CD4-positive, alpha-beta memory T cell (primary cell): Measurements from ENCODE around the gene FAM124A. TPM values are rescaled to one million over a fixed set of nuclear protein-coding genes. Genes with fewer than 3 reads are reported as not detected.
A peak's percentile ranks its signal among the peaks of the same experiment; 100 is the strongest.
"Not testable (repeated sequence)": the region's sequence is repeated elsewhere in the genome, so short reads cannot be mapped to it uniquely, and the experiment has no call there.

Experiments
- CTCF ChIA-PET: fragments of 350-600 bp; sonication (Branson Sonifier 250); formaldehyde crosslinking; loops from one replicate; lab custom pipeline; 2021; ENCODE audit warnings: inconsistent platforms; ENCODE audit not compliant: partially characterized antibody; lab: Charles Lee
- POLR2A ChIA-PET: fragments of 350-600 bp; sonication (Branson Sonifier 250); formaldehyde crosslinking; loops from one replicate; lab custom pipeline; 2021; ENCODE audit not compliant: partially characterized antibody; lab: Charles Lee
- DNase-seq, 5 donors: peaks; one replicate each; pipeline versions ENCODE4 v3.0.0 to v3.0.0-alpha.2; 2020 to 2022; ENCODE audit warnings: mixed read lengths in 1 of 5
- H3K27ac ChIP-seq: one replicate; pipeline ENCODE4 v1.7.0; 2013; ENCODE audit warnings: low read depth, low read length
- H3K27me3 ChIP-seq: 2 replicates; pipeline ENCODE4 v1.7.0; 2013; ENCODE audit warnings: mild to moderate bottlenecking, low read length, moderate library complexity; ENCODE audit not compliant: insufficient read depth
- H3K36me3 ChIP-seq: 2 replicates; pipeline ENCODE4 v1.7.0; 2013; ENCODE audit warnings: mild to moderate bottlenecking, low read length, moderate library complexity; ENCODE audit not compliant: insufficient read depth
- H3K4me1 ChIP-seq: 2 replicates; pipeline ENCODE4 v1.7.0; 2013; ENCODE audit warnings: mild to moderate bottlenecking, low read length, moderate library complexity; ENCODE audit not compliant: insufficient read depth
- H3K4me3 ChIP-seq, 2 donors: one replicate each; pipeline ENCODE4 v1.7.0; 2013; ENCODE audit warnings: low read length in 2 of 2, mild to moderate bottlenecking in 1 of 2
- H3K9me3 ChIP-seq, 2 donors: one replicate each; pipeline ENCODE4 v1.7.0; 2013; ENCODE audit warnings: low read length in 2 of 2, control low read depth in 1 of 2; ENCODE audit not compliant: control insufficient read depth in 1 of 2
- H3K27ac Mint-ChIP-seq, 7 donors: one replicate each; pipeline ENCODE4 v1.8.0; 2020 to 2021; ENCODE audit warnings: mixed read lengths in 7 of 7, mild to moderate bottlenecking in 6 of 7, inconsistent platforms in 3 of 7, moderate library complexity in 3 of 7
- H3K27me3 Mint-ChIP-seq, 2 donors: one replicate each; pipeline ENCODE4 v1.8.0; 2020 to 2021; ENCODE audit warnings: mixed read lengths in 2 of 2
- H3K36me3 Mint-ChIP-seq, 2 donors: one replicate each; pipeline ENCODE4 v1.8.0; 2020 to 2021; ENCODE audit warnings: mixed read lengths in 2 of 2, inconsistent platforms in 1 of 2, mild to moderate bottlenecking in 1 of 2
- H3K4me1 Mint-ChIP-seq, 4 donors: one replicate each; pipeline ENCODE4 v1.8.0; 2020 to 2021; ENCODE audit warnings: mixed read lengths in 4 of 4, mild to moderate bottlenecking in 1 of 4
- H3K4me3 Mint-ChIP-seq, 8 donors: one replicate each; pipeline ENCODE4 v1.8.0; 2020 to 2021; ENCODE audit warnings: mixed read lengths in 8 of 8, mild to moderate bottlenecking in 7 of 8, moderate library complexity in 6 of 8, inconsistent platforms in 3 of 8
- H3K9me3 Mint-ChIP-seq, 8 donors: one replicate each; pipeline ENCODE4 v1.8.0; 2020 to 2021; ENCODE audit warnings: mixed read lengths in 8 of 8, mild to moderate bottlenecking in 5 of 8, inconsistent platforms in 3 of 8, moderate library complexity in 1 of 8
- intact Hi-C: fragments of 100-400 bp; cut with micrococcal nuclease; formaldehyde crosslinking; loops from one replicate; pipeline ENCODE4 v1.15.1; 2023
- polyA plus RNA-seq, 2 donors: library from polyadenylated mRNA; unstranded; fragments of 300-500 nt; fragmentation: Illumina TruSeq; gene quantifications; one replicate each; pipeline ENCODE4 v1.2.3, GENCODE V29; 2021
- total RNA-seq, 2 experiments: library from RNA; stranded (reverse); gene quantifications; one replicate each; pipeline ENCODE4 v1.2.3, GENCODE V29; 2021

The FAM124A gene
- total and polyA plus RNA-seq, 4 experiments from 2014 or later: not detected

GRCh38 chr13:51280379-51280940 lies 58.3 kb downstream of the FAM124A start:
- H3K4me1 ChIP-seq: no peaks in the 10 kb centered on the region
- no peaks in the 10 kb centered on the region for H3K36me3 ChIP-seq
- no peak overlapping the region for H3K27ac Mint-ChIP-seq
- H3K4me1 Mint-ChIP-seq: peaks cover 0 to 1% (median 0%) of the 10 kb centered on the region in 4 donors
- ChIA-PET POLR2A (no interaction called here), CTCF (no interaction called here)
- H3K27me3 Mint-ChIP-seq: peaks cover 4 to 9% of the 10 kb centered on the region in 2 donors
- no peaks in the 10 kb centered on the region for H3K27me3 ChIP-seq
- H3K9me3 Mint-ChIP-seq: no peaks in the 10 kb centered on the region
- H3K4me3 Mint-ChIP-seq: no peak overlapping the region
- intact Hi-C loops: no loop called here
- DNase-seq: no peak
- no peak overlapping the region for H3K4me3 ChIP-seq
- H3K36me3 Mint-ChIP-seq: no peaks in the 10 kb centered on the region
- H3K27ac ChIP-seq: no peak overlapping the region
- no peaks in the 10 kb centered on the region for H3K9me3 ChIP-seq

GRCh38 chr13:51282322-51282721 lies 60.1 kb downstream of the FAM124A start:
- no peak overlapping the region for H3K27ac ChIP-seq
- intact Hi-C loops: no loop called here
- no peaks in the 10 kb centered on the region for H3K4me1 ChIP-seq
- peaks cover 0 to 1% (median 0%) of the 10 kb centered on the region in 4 donors for H3K4me1 Mint-ChIP-seq
- ChIA-PET POLR2A (no interaction called here), CTCF (interaction anchor here (1.6 kb wide), 1 partner anchor 9 kb away, joined by 4 read pairs; no protein-coding TSS in a partner anchor)
- H3K27me3 ChIP-seq: no peaks in the 10 kb centered on the region
- no peak overlapping the region for H3K27ac Mint-ChIP-seq
- DNase-seq: no peak
- H3K4me3 Mint-ChIP-seq: no peak overlapping the region
- H3K27me3 Mint-ChIP-seq: peaks cover 6 to 13% of the 10 kb centered on the region in 2 donors
- no peaks in the 10 kb centered on the region for H3K36me3 Mint-ChIP-seq
- no peak overlapping the region for H3K4me3 ChIP-seq
- no peaks in the 10 kb centered on the region for H3K9me3 Mint-ChIP-seq
- H3K36me3 ChIP-seq: no peaks in the 10 kb centered on the region
- no peaks in the 10 kb centered on the region for H3K9me3 ChIP-seq

GRCh38 chr13:51282923-51283322 lies 60.7 kb downstream of the FAM124A start:
- H3K36me3 Mint-ChIP-seq, H3K9me3 Mint-ChIP-seq, H3K36me3 ChIP-seq, H3K4me1 ChIP-seq, intact Hi-C loops, H3K27ac Mint-ChIP-seq, H3K4me3 ChIP-seq, H3K4me1 Mint-ChIP-seq, H3K9me3 ChIP-seq, H3K4me3 Mint-ChIP-seq, H3K27ac ChIP-seq, POLR2A ChIA-PET, DNase-seq, H3K27me3 ChIP-seq: not testable (repeated sequence)
- peaks cover 6 to 13% of the 10 kb centered on the region in 2 donors for H3K27me3 Mint-ChIP-seq
- CTCF ChIA-PET: interaction anchor here (0.7 to 1.6 kb wide), 3 partner anchors 10 to 671 kb away, joined by 3 to 4 read pairs (median 4); no protein-coding TSS in a partner anchor

GRCh38 chr13:51283371-51283770 lies 61.2 kb downstream of the FAM124A start:
- H3K9me3 ChIP-seq: no peaks in the 10 kb centered on the region
- peaks cover 0 to 1% (median 0%) of the 10 kb centered on the region in 4 donors for H3K4me1 Mint-ChIP-seq
- H3K36me3 Mint-ChIP-seq: no peaks in the 10 kb centered on the region
- no peaks in the 10 kb centered on the region for H3K27me3 ChIP-seq
- no peak overlapping the region for H3K27ac Mint-ChIP-seq
- H3K4me3 ChIP-seq: no peak overlapping the region
- no peaks in the 10 kb centered on the region for H3K9me3 Mint-ChIP-seq
- H3K36me3 ChIP-seq: no peaks in the 10 kb centered on the region
- DNase-seq: no peak
- intact Hi-C loops: no loop called here
- H3K27me3 Mint-ChIP-seq: peaks cover 6 to 13% of the 10 kb centered on the region in 2 donors
- no peak overlapping the region for H3K27ac ChIP-seq
- H3K4me1 ChIP-seq: no peaks in the 10 kb centered on the region
- CTCF ChIA-PET: interaction anchor here (0.7 to 1.6 kb wide), 3 partner anchors 10 to 671 kb away, joined by 3 to 4 read pairs (median 4); no protein-coding TSS in a partner anchor
- H3K4me3 Mint-ChIP-seq: no peak overlapping the region
- POLR2A ChIA-PET: no interaction called here

GRCh38 chr13:51284339-51284738 lies 62.1 kb downstream of the FAM124A start:
- Mint-ChIP-seq H3K36me3 (no peaks in the 10 kb centered on the region), H3K27me3 (peaks cover 6 to 11% of the 10 kb centered on the region in 2 donors), H3K4me1 (peaks cover 0 to 1% (median 0%) of the 10 kb centered on the region in 4 donors), H3K27ac (no peak overlapping the region), H3K9me3 (no peaks in the 10 kb centered on the region), H3K4me3 (no peak overlapping the region)
- Histone ChIP-seq H3K36me3 (no peaks in the 10 kb centered on the region), H3K9me3 (no peaks in the 10 kb centered on the region), H3K27me3 (no peaks in the 10 kb centered on the region), H3K4me3 (no peak overlapping the region), H3K27ac (no peak overlapping the region), H3K4me1 (no peaks in the 10 kb centered on the region)
- no peak for DNase-seq
- ChIA-PET CTCF (interaction anchor here (4.5 kb wide), 1 partner anchor 159 kb away, joined by 56 read pairs; no protein-coding TSS in a partner anchor), POLR2A (no interaction called here)
- intact Hi-C loops: no loop called here

GRCh38 chr13:51286135-51287002 lies 64.2 kb downstream of the FAM124A start:
- intact Hi-C loops: loop anchor here (1.0 to 2.0 kb wide), 3 partner anchors 161 to 1310 kb away; no protein-coding TSS in a partner anchor

GRCh38 chr13:51287758-51288157 lies 65.6 kb downstream of the FAM124A start:
- no peaks in the 10 kb centered on the region for H3K9me3 ChIP-seq
- peaks cover 0 to 1% (median 0%) of the 10 kb centered on the region in 4 donors for H3K4me1 Mint-ChIP-seq
- H3K9me3 Mint-ChIP-seq: peaks cover 0 to 2% (median 0%) of the 10 kb centered on the region in 8 donors
- intact Hi-C loops: loop anchor here (2.0 kb wide), 1 partner anchor 1311 kb away; no protein-coding TSS in a partner anchor
- H3K4me3 ChIP-seq: no peak overlapping the region
- H3K36me3 ChIP-seq: no peaks in the 10 kb centered on the region
- POLR2A ChIA-PET: no interaction called here
- no peak for DNase-seq
- peaks cover 7 to 8% of the 10 kb centered on the region in 2 donors for H3K27me3 Mint-ChIP-seq
- H3K36me3 Mint-ChIP-seq: no peaks in the 10 kb centered on the region
- CTCF ChIA-PET: interaction anchor here (0.6 to 4.5 kb wide), 18 partner anchors 9 to 1276 kb away, joined by 3 to 63 read pairs (median 6); no protein-coding TSS in a partner anchor
- no peaks in the 10 kb centered on the region for H3K4me1 ChIP-seq
- H3K27ac ChIP-seq: no peak overlapping the region
- H3K4me3 Mint-ChIP-seq: no peak overlapping the region
- no peaks in the 10 kb centered on the region for H3K27me3 ChIP-seq
- H3K27ac Mint-ChIP-seq: no peak overlapping the region

More at GRCh38 chr13:51286135-51287002, 64.2 kb downstream of the FAM124A start:
- Histone ChIP-seq H3K36me3 (no peaks in the 10 kb centered on the region), H3K9me3 (no peaks in the 10 kb centered on the region), H3K27me3 (no peaks in the 10 kb centered on the region), H3K4me3 (no peak overlapping the region), H3K4me1 (no peaks in the 10 kb centered on the region), H3K27ac (no peak overlapping the region)
- peak; percentile 35 to 50 (median 44) for DNase-seq
- CTCF ChIA-PET: interaction anchor here (0.7 to 4.5 kb wide), 40 partner anchors 8 to 1309 kb away, joined by 3 to 63 read pairs (median 4); no protein-coding TSS in a partner anchor
- POLR2A ChIA-PET: interaction anchor here (0.6 kb wide), 1 partner anchor 140 kb away, joined by 3 read pairs; no protein-coding TSS in a partner anchor
- no peak overlapping the region for H3K27ac Mint-ChIP-seq
- H3K4me3 Mint-ChIP-seq: peak overlapping the region in 3 of 8 donors; percentile 7 to 39 (median 17)
- H3K36me3 Mint-ChIP-seq: no peaks in the 10 kb centered on the region
- H3K4me1 Mint-ChIP-seq: peaks cover 0 to 1% (median 0%) of the 10 kb centered on the region in 4 donors
- peaks cover 0 to 2% (median 0%) of the 10 kb centered on the region in 8 donors for H3K9me3 Mint-ChIP-seq
- peaks cover 7 to 9% of the 10 kb centered on the region in 2 donors for H3K27me3 Mint-ChIP-seq
